Measurements from ENCODE around the gene PRLH.
"Not testable (repeated sequence)": the region's sequence is repeated elsewhere in the genome, so short reads cannot be mapped to it uniquely, and the experiment has no call there.

The PRLH gene

DNA sequence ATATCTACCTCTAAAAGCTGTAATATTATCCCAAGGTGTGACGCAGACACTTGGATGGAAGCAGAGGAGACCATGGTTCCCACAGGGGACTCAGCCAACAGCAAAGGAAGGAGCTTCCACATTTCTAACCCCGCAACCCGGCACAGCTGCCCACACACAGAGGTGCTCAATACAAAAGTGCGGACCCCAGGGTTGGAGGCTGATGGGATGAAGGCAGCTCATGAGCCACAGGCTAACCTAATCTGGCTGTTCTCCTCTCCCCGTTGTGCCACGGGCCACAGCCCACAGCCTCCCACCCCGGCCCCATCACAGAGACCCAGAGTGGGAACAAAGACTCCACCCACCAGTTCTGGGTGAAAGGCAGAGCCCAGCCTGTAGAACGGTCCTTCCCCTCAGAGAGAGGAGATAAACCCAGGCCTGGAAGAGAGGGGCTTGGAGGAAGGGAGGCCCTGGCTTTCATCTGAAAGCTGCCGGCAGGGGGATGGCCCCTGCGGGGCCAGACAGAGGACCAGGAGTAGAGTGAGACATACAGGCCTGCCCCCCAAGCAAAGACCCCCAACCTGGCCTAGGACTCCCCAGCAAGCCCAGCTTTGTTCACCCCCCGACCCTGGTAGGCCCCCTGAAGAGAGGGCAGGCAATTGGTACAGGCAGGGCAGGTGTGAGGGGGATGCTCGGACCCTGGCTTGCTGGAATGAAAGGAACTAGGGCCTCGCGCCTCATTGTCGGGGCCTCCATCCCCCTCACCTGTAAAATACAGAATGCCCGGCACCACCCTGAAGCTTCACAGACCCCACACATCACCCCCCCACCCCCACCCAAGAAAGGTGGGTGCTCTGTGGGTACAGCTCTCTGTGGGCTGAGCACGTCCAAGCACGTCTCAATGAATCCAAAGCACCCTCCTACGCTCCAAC, 17.3 kb downstream of the PRLH start:
- no peak for DNase-seq

DNA sequence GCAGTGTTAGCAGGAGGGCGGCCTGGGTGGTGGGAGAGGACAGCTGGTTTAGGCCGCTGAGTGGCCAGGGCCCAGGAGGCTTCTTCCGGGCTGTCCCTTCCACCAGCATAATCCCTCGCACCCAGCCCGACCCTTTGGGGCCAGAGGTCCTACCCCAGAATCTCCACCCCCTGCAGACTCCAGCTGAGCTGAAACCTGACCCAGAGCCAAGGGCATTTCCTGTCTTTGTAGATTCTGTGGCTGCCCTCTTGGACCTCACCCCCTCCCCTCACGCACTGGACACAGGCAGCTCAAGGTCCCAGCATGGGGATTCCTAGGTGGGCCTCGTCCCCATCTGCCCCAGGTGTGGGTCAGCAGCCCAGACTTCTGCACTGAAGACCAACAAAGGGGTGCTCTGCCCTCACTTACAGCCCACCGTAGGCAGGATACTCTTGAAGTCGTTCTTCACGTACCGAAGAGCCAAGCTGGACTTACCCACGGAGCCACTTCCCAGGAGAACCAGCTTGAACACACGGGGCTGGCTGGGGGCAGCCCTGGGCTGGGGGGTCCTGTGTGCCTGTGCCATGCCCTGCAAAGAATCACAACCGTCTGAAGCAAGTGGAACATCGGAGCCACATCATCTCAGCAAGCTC, 19.3 kb downstream of the PRLH start:
- DNase-seq: no peak

DNA sequence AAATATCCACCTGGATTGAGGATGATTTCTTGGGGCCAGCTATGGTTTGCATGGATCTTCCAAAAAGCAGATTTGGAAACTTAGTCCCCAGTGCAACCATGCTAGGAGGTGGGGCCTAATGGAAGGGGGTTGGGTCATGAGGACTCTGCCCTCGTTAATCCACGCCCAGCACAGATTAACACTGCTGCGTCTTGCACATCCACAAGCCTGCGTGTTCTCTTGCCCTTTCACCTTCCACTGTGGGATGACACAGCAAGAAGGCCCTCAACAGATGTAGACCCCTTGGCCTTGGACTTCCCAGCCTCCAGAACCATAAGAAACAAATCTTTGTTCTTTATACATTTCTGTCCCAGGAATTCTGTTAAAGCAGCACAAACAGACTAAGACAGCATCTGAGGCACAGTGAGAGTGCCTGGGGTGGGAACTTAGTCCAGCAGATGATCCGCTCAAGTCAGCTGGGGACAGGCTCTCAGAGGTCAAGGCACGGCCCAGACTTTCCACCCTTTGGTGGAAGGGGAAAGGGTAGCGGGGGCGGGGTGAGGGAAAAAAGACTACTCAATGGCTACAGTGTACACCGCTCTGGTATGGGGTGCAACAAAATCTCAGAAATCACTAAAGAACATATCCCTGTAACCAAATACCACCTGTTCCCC, 21.8 kb downstream of the PRLH start:
- DNase-seq: no peak

DNA sequence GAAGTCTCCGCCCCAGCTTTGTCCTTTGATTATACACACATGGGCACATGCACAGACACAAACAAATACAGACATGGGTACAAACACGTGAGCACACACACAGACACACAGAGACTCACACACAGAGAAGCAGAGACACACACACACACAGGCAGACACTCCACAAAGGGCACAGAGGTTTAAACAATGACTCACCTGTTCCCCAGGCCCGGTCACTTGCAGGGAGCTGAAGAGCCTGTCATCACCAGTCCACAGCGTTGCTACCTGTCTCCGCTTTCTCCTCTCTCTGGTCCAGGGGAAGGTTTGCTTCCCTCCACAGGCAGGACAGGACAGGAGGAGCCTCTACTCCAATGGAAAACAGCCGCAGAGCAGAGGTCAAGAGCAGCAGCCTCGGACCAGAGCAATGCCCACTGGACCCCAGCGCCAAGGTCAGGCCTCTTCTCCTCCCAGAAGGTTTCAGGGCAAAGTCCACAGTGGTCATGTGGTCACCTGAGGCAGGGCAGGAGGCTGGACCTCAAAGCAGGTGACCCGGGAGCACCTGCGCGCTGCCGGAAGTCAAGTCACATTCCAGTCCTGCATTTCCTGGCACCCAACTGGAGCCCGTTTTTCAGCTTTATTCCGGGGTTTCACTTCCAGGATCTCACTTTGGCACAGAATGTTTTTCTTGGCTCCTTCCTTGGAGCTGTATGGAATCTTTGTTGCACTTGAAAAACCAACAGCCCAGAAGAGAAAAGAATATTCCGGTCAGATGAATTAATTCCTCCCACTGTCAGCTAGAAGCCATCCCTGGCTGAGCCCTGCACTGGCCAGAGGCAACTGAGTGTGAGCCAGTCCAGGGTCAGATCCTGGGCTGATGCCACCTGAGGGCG, 24.1 kb downstream of the PRLH start, which contains the start of gene RAB17:
Gene RAB17, minus strand, starts transcription at position 463 of the 869 bp plus-strand sequence. CDS start 4,580 bp downstream, outside the sequence.
- DNase-seq: peak; percentile 65

DNA sequence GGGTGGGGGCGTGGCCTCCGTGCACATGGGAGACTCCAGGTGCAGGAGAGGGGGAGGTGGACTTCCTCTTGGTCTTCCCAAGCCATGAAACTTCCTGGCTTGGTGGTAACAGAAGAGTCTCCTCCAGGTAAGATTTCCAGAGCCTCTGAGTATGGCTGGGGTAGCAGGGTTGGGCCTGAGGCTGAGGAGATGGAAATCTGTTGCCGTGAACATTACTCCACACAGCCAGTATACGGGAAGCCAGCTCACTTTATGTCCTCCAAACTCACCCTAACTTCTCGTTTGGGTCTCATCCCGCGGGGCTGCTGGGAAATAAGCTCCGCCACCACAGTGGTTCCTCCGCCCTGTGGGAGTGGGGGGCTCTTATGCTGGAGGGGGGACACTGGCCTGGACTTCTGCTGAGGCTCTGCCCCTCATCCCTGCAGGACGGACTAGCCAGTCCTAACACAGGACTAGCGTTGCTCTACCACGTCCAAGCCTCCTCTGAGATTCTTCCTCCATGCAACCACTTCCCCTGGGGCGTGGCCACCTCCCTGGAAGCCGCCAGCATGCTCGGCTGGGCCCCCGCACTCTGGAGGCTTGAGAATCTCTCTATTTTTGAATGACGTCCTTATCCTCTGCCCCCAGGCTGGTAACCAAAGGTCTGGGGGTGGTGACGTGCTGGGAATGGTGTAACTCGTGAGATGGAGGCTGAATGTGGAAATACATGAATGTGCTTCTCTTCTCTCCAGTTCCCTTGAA, 24.9 kb downstream of the PRLH start:
- DNase-seq: peak; percentile 75

DNA sequence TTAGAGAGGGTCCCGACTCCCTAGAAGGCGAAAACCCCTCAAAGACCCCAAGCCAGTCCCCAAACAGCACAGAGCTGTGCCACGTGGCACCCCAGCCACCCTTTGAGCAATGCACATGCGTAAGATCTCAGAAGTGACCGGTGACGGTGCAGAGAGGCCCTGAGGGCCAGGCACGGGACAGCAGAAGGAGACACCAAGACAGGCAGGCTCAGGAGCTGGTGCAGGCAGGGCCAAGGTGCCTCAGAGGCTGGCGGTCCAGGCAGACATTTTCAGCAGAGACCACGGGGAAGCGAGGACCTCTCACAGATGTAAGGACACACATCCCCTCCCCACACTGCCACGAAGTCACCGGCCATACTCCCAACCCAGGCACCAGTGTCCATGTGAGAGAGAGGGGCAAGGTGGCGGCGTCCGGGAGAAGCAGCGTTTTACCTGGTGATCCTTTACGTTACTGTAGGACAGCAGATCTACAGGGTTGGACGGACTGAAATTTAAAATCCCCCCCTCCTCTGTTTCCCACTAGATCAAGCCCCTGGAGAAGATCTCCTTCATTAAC, 26.1 kb downstream of the PRLH start:
- DNase-seq: no peak

DNA sequence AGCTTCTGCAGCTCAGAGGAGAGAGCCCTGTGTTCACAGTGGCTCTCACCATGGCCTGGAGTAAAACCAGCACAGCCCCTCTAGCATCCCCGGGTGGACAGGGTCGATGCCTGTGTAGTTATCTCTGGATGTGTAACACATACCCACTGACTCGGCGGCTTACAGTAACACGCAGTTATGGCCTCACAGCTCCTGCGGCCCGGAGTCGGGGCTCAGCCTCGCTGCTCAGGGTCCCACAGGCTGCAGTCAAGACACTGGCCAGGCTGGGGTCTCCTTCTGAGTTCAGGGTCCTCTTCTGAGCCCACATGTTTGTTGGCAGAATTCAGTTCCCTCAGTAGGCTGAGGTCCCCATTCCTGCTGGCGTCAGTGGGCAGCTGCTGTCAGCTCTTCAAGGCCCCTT, 26.7 kb downstream of the PRLH start:
- no peak for DNase-seq

DNA sequence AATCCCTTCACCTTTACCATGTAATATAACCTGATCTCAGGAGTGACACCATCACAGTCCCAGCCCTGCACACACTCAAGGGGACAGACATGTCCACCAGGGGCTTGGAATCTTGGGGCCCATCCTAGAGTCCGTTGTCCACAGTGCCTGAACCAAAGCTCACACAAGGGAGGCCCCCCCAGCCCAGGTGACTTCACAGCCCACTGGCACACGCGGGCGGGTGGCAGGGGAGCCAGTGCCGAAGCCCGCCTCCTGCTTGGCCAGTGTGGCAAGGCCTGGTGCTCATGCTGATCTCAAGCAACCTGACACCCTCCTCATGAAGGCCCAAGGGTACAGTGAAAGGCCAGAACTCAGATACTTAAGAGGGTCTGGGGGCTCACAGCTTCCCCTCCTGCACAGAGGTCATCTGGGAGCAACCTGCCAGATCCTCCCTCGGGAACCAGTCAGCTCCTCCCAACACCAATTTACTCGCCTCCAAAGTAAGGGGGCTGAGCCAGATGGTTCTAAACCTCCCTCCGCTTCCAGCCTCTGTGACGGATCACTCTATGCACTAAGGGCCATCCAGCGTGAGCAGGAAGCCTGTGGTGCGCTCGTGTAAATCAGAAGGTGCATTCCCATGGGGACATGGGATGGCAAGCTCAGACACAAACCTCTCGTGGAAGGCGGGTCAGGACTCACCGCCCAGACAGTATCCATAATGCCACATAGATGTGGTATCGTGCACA, 27.4 kb downstream of the PRLH start:
- DNase-seq: no peak

DNA sequence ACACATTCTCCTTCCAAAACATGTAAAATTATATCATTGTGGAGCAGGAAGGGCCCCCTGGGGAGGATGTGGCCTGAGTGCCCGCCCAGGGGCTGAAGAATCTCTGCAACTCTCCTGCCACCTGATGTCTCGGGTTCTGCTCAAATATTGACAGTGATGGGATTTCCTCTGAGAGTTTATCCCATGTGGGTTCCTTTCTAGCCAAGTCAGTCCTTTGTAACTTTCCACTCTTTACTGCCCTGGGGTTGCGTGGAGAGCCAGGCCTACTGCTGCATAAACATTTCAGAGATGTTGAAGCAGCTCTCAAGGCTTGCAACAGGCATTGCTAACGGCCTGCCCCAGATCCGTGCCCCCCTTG, 28.1 kb downstream of the PRLH start:
- DNase-seq: no peak

DNA sequence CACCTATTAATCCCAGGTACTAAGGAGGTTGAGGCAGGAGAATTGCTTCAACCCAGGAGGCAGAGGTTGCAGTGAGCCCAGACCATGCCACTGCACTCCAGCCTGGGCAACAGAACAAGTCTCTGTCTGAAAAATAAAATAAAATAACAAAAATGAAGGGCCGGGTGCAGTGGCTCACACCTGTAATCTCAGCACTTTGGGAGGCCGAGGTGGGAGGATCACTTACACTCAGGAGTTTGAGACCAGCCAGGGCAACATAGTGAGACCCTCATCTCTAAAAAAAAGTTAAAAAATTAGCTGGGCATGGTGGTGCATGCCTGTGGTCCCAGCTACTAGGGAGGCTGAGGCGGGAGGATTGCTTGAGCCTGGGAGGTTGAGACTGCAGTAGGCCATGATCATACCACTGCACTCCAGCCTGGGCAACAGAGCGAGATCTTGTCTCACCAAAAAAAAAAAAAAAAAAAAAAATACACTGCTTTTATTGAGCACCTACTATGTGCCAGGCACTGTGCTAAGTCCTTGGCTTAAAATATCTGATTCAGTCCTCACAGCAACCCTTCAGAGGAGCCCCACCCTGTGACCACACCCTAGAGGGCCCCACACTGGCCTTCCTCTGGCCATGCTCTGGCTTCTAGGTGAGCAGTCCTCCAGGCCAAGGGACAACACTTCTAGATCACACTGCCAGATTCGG, 29.6 kb downstream of the PRLH start:
- DNase-seq: not testable (repeated sequence)

DNA sequence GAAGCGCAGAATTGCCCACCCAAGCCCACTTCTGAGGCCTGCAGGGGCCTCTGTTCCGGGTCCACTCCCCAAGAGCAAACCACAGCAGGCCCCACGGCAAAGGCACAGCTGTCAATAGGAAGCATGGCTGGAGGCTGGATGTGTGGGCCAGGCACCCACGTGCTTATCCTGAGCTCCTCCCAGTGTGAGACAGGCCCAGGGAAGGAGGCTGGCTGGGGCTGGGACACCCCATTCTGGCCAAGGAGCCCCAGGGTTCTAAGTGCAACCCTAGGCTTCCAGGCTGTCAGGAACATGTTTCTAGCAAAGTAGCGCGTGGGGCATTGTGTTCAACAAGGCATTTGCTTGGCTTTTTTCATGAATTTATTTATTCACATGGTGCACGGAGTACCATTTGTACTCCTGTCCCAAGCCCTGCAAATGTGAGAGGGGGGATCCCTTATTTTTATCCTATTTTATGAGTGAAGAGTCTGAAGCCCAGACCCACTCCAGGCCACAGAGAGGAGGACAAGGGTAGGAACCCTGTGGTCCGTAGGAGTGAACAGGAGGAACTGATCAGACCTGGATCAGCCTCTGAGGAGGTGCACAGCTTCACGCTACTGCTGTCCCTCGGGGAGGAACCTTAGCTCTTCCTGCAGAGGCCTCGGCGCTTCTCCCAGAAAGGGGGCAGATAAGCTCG, 30.3 kb downstream of the PRLH start:
- no peak for DNase-seq

DNA sequence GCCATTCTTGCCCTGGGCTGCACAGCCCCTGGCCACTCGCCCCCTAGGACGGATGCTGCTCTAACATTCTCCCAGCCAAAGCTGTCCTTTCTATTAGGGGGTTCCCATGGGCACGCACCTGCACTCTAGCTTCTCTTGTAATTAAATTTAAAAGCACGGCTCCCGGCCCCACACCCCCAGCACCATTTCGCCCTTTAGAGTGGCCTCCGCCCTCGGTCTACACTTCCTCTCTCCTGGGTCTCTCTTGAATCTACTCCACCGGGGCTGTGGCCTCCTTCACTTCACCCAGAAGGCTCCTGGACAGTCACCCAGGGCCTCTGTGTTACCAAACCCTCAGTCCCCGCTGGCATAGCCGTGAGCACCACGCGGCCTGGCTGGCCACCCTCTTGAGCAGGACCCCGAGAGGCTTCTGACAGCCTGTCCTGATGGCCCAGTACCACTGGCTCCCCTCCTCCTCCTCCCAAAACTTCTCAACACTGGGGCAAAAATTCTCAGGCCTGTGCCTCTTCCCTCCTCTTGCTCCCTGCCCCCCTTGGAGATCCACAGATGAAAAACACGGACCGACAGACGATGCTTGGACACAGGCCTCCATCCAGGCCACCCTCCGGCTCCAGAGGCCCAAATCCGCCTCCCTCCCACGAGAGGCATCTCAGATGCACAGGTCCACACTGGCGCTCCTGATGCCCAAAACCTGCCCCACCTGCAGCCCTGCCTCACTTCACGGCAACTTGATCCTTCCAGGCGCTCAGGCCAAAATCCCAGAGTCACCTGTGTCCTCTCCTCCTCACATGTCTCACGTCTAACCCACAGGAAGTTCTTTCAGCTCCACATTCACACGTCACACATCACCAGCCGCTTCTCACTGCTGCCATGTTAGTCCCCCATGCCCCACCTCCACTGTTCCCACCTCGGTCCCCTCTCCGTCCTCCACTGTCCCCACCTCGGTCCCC, 31.1 kb downstream of the PRLH start:
- no peak for DNase-seq

DNA sequence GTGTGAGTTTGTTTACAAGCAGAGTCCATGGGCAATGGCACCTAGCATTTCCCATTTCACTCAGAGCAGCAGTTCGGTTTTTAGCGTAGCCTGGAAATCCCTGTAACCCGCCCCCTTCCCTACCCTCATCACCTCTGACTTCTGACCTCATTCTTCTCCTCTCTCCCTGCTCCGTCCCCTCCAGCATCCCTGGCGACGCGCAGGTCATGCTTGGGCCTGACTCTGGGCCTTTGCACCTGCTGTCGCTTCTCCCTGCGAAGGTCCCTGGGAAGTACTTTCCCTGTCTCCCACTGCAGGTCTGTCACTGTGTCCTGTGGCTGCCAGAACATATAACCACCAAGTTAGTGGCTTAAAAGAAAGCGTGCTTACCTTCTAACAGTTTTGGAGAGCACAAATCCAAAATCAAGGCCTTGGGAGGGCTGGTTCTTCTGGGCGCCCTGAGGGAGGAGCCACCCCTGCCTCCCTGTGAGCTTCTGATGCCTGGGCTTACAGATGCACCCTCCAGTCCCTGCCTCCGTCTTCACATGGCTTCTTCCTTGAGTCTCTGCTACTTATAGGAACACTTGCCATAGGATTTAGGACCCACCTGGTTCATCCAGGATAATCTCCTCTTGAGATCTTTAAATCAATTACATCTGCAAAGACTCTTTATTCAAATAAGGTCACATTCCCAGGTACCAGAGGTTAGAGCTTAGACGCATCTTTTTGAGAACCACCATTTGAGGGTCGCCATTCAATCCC, 32.3 kb downstream of the PRLH start:
- DNase-seq: no peak

DNA sequence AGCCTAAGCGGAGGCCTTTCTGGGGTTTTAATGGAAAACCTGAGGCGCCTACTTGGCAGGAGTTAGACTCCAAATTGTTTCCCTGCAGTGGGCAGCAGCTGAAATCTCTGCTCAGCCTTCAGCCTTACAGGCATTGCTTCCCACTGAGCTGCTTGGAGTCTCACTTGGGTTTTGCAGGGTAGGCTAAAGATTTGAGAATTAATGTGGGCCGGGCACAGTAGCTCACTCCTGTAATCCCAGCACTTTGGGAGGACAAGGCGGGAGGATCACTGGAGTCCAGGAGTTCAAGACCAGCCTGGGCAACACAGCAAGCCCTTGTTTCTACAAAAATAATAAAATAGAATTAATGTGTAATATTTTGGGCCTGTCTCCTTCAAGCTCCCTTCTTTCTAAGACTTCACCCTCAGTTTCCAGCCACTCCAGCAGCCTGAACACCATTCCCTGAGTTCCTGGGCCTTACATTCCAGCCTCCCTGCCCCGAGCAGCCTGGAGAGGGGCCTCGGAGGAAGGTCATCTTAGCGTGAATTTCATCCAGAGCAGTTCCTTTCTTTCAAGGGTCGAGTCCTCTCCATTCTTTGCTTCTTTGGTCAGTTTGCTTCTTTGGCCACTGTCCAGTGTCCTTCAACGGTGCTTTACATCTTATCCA, 33.2 kb downstream of the PRLH start:
- no peak for DNase-seq

DNA sequence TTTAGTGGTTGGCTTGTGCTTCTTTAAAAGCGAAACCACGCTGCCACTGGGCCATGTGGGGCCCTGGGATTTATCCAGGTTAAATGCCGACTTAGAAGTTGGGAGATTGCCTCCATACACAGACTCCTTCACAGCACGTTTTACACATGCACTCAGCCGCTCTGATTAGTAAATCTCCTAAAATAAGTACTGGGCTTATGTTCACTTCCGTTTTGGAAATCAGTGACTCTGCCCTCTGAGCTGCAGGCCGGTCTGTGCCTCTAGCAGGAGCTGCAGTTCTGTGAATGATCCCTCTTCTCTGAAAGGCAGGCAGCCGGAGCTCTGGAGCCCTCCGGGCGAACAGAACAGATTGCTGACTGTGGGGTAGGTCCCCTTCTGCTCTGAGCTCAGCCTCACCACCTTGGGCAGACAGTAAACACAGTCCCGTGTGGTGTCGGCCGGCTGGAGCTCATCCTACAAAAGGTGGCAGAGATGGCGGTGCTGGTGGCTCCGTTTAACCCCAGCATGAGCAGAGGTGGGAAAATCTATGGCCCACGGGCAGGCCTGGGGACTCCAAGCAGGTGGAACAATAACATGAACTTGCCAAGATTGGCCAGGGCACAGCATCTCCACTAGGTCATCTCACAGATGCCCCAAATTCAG, 34.0 kb downstream of the PRLH start:
- no peak for DNase-seq

DNA sequence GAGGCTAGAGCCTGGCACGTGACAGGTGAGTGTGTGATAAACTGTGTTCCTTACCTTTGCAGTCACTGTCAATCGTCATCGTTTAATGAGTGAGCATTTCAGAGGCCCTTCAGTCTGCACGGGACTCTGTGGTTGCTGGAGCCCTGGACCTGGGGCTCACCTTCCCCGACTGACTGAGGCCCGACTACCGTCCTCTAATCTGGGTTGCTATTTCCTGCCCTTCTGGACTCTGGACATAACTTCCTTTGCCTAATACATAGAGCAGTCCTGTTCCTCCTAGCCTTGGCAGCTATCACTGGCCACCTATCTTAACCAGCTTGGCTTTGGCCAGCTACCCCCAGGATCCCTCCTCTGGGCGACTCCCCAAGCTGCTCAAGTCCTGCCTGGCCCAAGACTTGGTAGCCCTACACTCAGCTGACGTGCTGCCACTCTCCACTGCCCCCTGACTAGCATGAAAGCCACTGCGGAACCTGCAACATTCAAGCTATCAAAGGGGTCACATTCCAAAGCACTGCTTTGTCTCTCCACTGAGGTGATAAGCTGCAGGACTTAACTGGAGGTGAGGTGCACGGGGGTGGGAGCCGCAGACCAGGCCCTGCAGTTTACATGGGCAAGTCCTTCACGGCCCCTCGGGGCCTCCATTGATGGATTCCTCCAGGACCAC, 35.2 kb downstream of the PRLH start:
- DNase-seq: no peak
